GM19035 (cell line): Measurements from ENCODE around the gene SGSM2.

Source experiments
- ATAC-seq: cut with Tn5 transposase; IDR thresholded peaks from one replicate; pipeline ENCODE4 v1.9.1; 2021; ENCODE audit not compliant: unreplicated experiment

Gene SGSM2

DNA sequence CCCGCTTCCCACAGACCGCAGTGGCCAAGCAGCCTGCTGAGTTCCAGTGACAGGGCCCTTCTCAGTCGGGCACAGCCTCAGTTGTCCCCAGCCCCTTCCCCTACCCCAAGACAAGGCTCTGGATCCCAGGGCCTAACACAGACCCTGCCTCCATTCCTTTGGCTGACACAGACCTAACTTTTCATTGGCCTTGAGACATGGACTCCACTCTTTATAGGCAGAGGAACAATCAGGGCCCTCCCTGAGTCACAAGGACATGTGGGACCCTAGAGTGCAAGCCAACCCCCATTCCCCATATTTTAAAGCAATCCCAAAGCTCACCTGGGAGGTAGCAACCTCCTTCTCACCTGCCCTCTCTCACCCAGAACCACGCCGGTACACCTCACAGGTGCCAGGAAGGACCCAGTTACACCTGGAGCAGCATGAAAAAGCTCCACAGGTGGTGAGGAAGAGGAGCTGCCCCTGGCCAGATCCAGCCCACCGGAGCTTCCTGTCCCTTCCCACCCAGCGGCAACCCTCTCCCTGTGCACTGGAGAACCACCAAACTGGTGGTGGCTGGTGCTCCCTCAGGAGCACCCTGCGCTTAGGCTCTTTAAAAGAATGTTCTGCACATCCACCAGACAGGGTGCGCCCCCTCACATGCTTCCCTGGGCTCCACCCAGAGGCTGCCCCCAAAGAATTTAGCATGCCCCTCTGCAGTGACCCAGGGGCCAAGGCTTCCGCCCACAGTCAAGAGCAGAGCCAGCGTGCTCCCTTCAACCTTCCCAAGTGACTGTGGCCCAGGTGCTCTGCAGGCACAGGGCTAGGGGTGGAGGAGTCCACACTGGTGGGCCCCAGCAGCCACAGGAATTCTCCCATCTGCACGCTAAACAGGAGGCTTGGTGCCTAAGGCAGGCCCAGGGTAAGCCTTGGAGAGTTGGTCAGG is 60.2 kb downstream of the SGSM2 start:
- ATAC-seq = no peak

- ATAC-seq = no peak
Observed at GRCh38 chr17:2398182-2398581, 60.9 kb downstream of the SGSM2 start.

- no peak for ATAC-seq
Observed at GRCh38 chr17:2398655-2399571, 61.6 kb downstream of the SGSM2 start.

DNA sequence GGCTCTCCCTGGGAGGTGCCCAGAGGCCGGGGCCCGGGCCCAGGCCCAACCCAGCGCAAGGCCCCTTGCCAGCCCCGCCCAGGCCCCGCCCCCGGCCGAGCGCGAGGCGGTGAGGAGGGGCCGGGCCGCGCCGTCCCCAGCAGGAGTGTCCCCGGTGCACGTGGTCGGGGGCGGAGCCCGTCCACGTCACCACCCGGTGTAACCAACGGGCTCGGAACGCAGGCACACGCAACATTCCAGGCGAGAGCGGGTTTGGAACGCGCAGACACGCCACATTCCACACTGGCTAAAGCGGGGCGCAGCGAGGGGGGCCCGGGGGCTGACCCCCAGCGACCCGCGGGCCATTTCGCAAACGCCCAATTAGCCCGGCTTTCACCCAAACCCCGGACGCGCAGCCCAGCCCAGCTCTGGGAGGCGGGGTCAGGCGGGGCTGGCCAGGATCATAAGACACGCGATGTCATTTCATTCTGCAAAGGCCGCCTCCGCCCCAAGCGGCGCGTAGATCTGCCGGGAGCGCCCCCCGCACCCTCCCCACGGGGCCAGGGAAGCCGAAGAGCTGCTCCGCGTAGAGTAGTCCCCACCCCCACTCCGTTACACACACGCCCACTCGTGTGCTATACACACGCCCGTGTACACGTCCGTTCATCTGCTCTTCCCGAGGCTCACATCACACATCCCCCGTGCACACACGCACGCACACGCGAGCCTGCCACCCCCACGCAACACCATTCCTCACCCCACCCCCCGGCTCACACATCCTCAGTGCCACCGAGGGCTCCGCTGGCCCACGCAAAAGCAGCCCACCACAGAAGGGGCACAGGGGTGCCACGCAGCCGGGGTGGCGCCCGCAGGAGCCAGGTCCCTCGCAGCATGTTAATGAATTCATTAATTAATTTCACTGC is 62.5 kb downstream of the SGSM2 start:
- ATAC-seq = peak; percentile 42

DNA sequence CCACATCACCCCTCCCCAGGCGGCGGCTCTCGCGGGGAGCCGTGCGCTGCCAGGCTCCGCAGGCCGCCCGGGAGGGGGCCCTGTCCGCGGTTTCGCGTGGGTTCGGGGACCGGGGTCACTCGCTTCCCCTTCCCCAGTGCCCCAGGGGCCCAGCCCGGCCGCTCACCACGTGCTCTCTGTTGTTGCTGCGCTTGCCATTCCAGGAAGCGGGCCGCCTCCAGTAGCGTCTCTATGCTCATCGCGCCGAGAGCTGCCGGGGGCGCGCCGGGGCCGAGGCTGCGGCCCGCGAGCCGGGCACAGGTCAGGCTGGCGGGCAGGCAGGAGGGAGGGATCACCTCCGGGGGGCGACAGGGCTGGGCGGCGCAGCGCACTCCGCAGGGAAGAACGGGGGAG is 63.2 kb downstream of the SGSM2 start:
- no peak for ATAC-seq

GRCh38 chr17:2400877-2401425 is 63.6 kb downstream of the SGSM2 start, which contains the start of gene MNT:
MNT (minus strand) TSS chr17:2401060; CDS start chr17:2400712, 348 bp downstream.
- ATAC-seq = peak; percentile 35

- ATAC-seq = peak; percentile 54
Observed at GRCh38 chr17:2401426-2402221, 64.3 kb downstream of the SGSM2 start.

DNA sequence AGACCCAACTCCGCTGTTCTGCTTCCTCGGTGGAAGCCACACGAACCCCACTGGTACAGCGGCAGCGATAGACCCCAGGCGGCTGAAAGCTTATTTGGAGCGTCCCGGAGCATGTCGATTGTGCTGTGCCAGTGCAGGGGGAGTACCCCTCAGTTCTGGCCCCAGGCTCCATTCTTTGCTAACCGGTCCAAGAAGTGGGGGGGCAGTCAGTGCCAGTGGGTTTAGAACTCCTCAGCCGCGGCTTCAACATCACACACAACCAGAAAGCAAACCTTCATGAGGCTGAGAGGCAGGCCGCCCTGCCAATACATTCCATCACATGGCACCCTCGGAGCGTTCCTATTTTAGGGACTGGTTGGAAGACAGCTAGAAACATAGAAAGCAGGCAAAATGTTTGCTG is 65.2 kb downstream of the SGSM2 start:
- ATAC-seq = no peak

GRCh38 chr17:2403044-2403443 is 65.7 kb downstream of the SGSM2 start:
- ATAC-seq = no peak

DNA sequence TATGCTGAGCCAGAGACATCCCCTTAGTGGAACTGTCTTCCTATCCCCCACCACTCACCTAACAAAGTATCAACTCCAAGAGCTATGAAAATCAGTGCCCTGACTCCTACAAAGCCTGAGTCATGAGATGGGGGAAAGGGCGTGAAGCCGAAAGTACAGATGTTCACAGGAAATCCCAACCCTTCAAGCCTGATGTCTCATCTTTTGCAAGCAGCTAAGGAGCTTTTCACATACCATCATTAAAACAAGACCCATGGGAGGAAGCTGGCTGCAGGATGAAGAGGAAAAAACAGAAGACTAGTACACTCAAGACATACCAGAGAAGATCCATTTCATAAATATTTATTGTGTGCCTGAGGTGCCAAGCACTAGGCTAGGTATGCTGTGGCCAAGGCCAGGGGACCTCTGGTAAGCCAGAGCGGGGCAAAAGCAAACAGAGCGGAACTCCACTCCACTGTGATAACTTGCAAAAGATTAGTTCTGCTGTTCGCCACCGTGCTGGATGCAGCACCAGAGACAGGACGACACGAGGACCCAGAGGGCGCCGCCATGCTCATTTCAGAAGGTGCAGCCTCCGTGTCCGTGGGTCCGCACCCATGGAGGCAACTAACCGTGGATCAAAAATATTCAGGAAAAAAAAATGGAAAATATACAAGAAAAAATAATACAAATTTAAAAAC is 68.1 kb downstream of the SGSM2 start:
- no peak for ATAC-seq

DNA sequence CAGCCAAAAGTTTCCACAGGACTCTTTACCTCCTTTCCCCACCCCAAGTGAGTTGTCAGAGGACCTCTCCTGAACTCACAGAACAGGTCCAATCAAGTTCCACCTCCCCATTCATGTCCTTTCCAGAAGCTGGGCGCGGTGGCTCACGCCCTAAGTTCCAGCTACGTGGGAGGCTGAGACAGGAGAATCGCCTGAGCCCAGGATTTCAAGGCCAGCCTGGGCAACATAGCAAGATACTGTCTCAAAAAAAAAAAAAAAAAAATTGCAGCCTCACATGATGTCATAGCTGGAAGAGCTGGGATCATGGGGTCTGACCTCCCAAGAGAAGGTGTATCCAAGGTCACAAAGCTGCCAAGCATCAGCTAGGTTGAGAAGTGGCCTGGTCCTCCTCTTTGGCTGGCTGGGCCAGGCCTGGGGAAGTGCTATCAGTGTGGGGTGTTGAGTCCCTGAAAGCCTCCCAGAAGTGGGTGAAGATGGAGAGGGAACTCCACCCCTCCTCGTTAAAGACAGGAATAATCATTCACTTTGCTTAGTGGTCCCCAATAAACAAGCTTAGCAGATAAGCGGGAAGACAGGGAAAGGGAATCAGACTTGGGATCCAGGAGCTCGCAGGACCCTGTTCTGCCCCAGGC is 69.1 kb downstream of the SGSM2 start:
- ATAC-seq = no peak

- no peak for ATAC-seq
Observed at GRCh38 chr17:2406903-2407790, 69.8 kb downstream of the SGSM2 start.

GRCh38 chr17:2410951-2411350 is 73.7 kb downstream of the SGSM2 start:
- ATAC-seq = no peak

DNA sequence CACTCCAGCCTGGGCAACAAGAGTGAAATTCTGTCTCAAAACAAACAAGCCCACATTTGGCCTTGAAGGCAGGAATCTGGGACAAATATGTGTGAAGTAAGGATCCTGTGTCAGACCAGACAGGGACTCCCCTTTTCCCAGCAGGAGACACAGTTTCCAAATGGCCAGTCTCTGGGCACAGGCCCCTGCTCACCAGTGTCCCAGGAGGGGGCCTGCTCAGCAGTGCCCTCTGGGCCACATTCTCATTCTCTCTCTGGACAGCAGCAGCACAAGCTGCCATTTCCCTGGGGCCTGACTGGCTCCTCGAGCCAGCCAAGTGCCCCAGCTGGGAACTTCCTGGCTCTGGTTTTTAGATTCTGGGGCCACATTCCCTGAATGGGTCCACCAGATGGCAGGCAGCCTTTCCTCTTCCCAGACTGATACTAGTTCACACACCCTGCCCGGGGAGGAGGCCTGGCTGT is 75.3 kb downstream of the SGSM2 start:
- no peak for ATAC-seq

GRCh38 chr17:2414446-2415064 is 77.3 kb downstream of the SGSM2 start:
- no peak for ATAC-seq

DNA sequence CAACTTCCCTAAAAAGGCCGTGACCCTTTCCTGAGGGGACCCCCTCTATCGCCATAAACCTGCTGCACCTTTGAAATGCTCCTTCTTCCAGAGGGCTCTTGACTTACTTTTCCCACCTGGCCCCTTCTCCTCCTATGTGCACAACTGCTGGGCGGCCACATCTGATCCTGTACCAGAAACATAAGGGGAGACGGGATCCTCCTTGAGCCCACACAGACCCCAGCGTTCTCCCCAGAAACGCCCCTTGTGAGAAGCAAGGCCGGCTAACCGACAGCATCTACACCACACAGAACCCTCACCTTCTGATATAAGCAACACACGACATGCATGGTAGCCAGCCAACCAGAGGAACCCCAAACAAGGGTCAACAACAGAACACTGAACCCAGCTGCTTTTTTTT is 77.8 kb downstream of the SGSM2 start:
- ATAC-seq = no peak
